ENCODE data around the gene ORC4. TPM values are rescaled to one million over a fixed set of nuclear protein-coding genes. Genes with fewer than 3 reads are reported as not detected.

ORC4 gene
- total and polyA plus RNA-seq, 3 experiments from 2014 or later: 34.8 to 39.3 (median 35.4) TPM

DNA sequence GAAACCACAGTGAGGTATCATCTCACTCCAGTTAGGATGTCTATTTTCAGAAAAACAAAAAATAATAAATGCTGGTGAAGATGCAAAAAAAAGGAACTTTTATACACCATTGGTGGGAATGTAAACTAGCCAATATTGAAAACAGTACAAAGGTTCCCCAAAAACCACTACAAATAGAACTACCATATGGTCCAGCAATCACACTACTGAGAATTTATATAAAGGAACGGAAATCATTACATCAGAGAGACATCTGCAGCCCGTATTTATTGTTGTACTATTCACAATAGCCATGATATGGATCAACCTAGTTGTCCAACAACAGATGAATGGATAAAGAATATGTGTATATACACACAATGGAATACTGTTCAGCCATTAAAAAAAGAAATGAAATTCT lies 52.0 kb downstream of the ORC4 start:
- no peak for DNase-seq
- Mint-ChIP-seq H3K9me3 (peaks cover 17 to 27% (median 26%) of the 10 kb centered on the region in 5 donors), H3K36me3 (peaks cover 54 to 72% (median 57%) of the 10 kb centered on the region in 3 donors), H3K27ac (no peak overlapping the region), H3K4me1 (peaks cover 5 to 27% (median 7%) of the 10 kb centered on the region in 3 donors), H3K4me3 (no peak overlapping the region), H3K27me3 (no peaks in the 10 kb centered on the region)
- Histone ChIP-seq H3K27me3 (ENCODE audit: insufficient read depth, low read length, poor library complexity, severe bottlenecking) (no peaks in the 10 kb centered on the region), H3K4me1 (ENCODE audit: insufficient read depth, low read length) (no peaks in the 10 kb centered on the region), H3K4me3 (ENCODE audit: low read length) (no peak overlapping the region), H3K36me3 (ENCODE audit: insufficient read depth, low read length) (peaks cover 5% of the 10 kb centered on the region), H3K9me3 (ENCODE audit: low read length) (no peaks in the 10 kb centered on the region), H3K27ac (ENCODE audit: low read depth, low read length) (no peak overlapping the region)
- POLR2A ChIA-PET: no interaction called here
- CTCF ChIA-PET: no interaction called here

GRCh38 chr2:147952118-147952517 lies 68.4 kb downstream of the ORC4 start:
- Histone ChIP-seq H3K27me3 (ENCODE audit: insufficient read depth, low read length, poor library complexity, severe bottlenecking) (no peaks in the 10 kb centered on the region), H3K27ac (ENCODE audit: low read depth, low read length) (no peak overlapping the region), H3K9me3 (ENCODE audit: low read length) (no peaks in the 10 kb centered on the region), H3K4me3 (ENCODE audit: low read length) (no peak overlapping the region), H3K4me1 (ENCODE audit: insufficient read depth, low read length) (no peaks in the 10 kb centered on the region), H3K36me3 (ENCODE audit: insufficient read depth, low read length) (no peaks in the 10 kb centered on the region)
- CTCF ChIA-PET: no interaction called here
- H3K27ac Mint-ChIP-seq: no peak overlapping the region
- H3K4me1 Mint-ChIP-seq: no peaks in the 10 kb centered on the region
- H3K27me3 Mint-ChIP-seq: no peaks in the 10 kb centered on the region
- peaks cover 9 to 48% (median 17%) of the 10 kb centered on the region in 3 donors for H3K36me3 Mint-ChIP-seq
- POLR2A ChIA-PET: no interaction called here
- DNase-seq: no peak
- no peaks in the 10 kb centered on the region for H3K9me3 Mint-ChIP-seq
- H3K4me3 Mint-ChIP-seq: no peak overlapping the region

DNA sequence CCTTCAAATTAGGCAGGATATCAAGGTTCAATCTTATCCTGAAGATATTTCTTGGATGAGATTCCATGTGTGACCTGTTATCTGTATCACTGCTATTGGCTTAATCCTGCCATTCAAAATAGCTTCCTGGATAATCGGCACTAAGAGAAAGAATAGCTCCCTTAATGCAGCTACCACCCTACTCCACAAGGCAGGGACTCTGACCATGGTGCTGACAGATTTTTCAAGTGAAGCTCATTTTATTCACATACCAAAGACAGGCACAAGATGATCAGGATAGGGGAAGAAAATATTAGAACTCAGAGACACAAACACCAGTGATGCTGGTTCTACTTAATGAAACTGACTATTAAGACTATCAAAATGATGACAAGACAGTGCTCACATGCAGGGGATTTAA lies 74.9 kb downstream of the ORC4 start:
- H3K27ac ChIP-seq (ENCODE audit: low read depth, low read length): no peak overlapping the region
- no peaks in the 10 kb centered on the region for H3K36me3 ChIP-seq (ENCODE audit: insufficient read depth, low read length)
- H3K27me3 Mint-ChIP-seq: no peaks in the 10 kb centered on the region
- H3K27ac Mint-ChIP-seq: no peak overlapping the region
- no peak overlapping the region for H3K4me3 ChIP-seq (ENCODE audit: low read length)
- POLR2A ChIA-PET: no interaction called here
- H3K27me3 ChIP-seq (ENCODE audit: insufficient read depth, low read length, poor library complexity, severe bottlenecking): no peaks in the 10 kb centered on the region
- H3K4me3 Mint-ChIP-seq: no peak overlapping the region
- H3K9me3 ChIP-seq (ENCODE audit: low read length): no peaks in the 10 kb centered on the region
- peaks cover 4 to 60% (median 26%) of the 10 kb centered on the region in 3 donors for H3K36me3 Mint-ChIP-seq
- H3K4me1 Mint-ChIP-seq: no peaks in the 10 kb centered on the region
- CTCF ChIA-PET: interaction anchor here (1.1 kb wide), 1 partner anchor 564 kb away, joined by 5 read pairs; no protein-coding TSS in a partner anchor
- DNase-seq: no peak
- no peaks in the 10 kb centered on the region for H3K4me1 ChIP-seq (ENCODE audit: insufficient read depth, low read length)
- H3K9me3 Mint-ChIP-seq: no peaks in the 10 kb centered on the region

GRCh38 chr2:147939313-147939712 lies 81.2 kb downstream of the ORC4 start:
- peak overlapping the region in 6 of 8 donors; percentile 10 to 59 (median 44) for H3K27ac Mint-ChIP-seq
- H3K27me3 Mint-ChIP-seq: no peaks in the 10 kb centered on the region
- H3K9me3 ChIP-seq (ENCODE audit: low read length): no peaks in the 10 kb centered on the region
- H3K9me3 Mint-ChIP-seq: no peaks in the 10 kb centered on the region
- H3K27ac ChIP-seq (ENCODE audit: low read depth, low read length): no peak overlapping the region
- peaks cover 4 to 74% (median 31%) of the 10 kb centered on the region in 3 donors for H3K36me3 Mint-ChIP-seq
- DNase-seq: no peak
- no peak overlapping the region for H3K4me3 ChIP-seq (ENCODE audit: low read length)
- H3K4me3 Mint-ChIP-seq: no peak overlapping the region
- ChIA-PET CTCF (interaction anchor here (0.8 kb wide), 1 partner anchor 570 kb away, joined by 3 read pairs; no protein-coding TSS in a partner anchor), POLR2A (no interaction called here)
- H3K4me1 ChIP-seq (ENCODE audit: insufficient read depth, low read length): no peaks in the 10 kb centered on the region
- H3K27me3 ChIP-seq (ENCODE audit: insufficient read depth, low read length, poor library complexity, severe bottlenecking): no peaks in the 10 kb centered on the region
- no peaks in the 10 kb centered on the region for H3K4me1 Mint-ChIP-seq
- peaks cover 19% of the 10 kb centered on the region for H3K36me3 ChIP-seq (ENCODE audit: insufficient read depth, low read length)

DNA sequence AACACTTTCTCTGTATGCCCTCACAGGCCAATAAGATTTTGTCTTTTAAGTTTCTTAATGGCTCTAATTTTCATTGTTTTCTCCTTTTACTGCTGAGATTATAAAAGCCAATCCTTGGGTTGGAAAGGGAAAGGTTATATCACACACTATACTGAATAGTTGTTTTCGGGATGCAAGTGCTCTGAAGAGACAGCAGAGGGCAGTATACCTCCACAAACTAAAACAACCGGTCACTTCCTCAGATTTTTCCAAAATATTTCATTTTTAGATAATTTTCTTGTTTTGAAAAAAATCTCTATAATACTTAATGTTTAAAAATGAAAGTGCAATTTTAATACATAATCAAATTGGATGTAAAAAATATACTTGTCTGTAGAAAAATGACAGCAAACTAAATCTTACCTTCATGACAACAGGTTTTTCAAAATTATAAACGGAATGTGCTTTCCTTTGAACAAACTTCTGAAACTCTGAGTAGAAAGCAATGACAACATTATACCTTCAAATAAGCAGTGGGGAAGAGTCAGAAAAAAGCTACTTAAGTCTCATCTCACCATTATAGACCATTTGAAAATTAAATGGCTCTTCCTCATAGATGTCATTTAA lies 82.7 kb downstream of the ORC4 start:
- ChIA-PET POLR2A (no interaction called here), CTCF (interaction anchor here (1.0 to 1.3 kb wide), 2 partner anchors 571 to 706 kb away, joined by 3 to 5 read pairs; partner anchors contain the start of gene EPC2)
- Mint-ChIP-seq H3K27ac (no peak overlapping the region), H3K27me3 (no peaks in the 10 kb centered on the region), H3K4me3 (no peak overlapping the region), H3K9me3 (no peaks in the 10 kb centered on the region), H3K4me1 (no peaks in the 10 kb centered on the region), H3K36me3 (peaks cover 4 to 72% (median 20%) of the 10 kb centered on the region in 3 donors)
- Histone ChIP-seq H3K27ac (ENCODE audit: low read depth, low read length) (no peak overlapping the region), H3K9me3 (ENCODE audit: low read length) (no peaks in the 10 kb centered on the region), H3K36me3 (ENCODE audit: insufficient read depth, low read length) (peaks cover 21% of the 10 kb centered on the region), H3K27me3 (ENCODE audit: insufficient read depth, low read length, poor library complexity, severe bottlenecking) (no peaks in the 10 kb centered on the region), H3K4me3 (ENCODE audit: low read length) (no peak overlapping the region), H3K4me1 (ENCODE audit: insufficient read depth, low read length) (no peaks in the 10 kb centered on the region)
- DNase-seq: peak in 2 of 5 donors; percentile 15 to 21

DNA sequence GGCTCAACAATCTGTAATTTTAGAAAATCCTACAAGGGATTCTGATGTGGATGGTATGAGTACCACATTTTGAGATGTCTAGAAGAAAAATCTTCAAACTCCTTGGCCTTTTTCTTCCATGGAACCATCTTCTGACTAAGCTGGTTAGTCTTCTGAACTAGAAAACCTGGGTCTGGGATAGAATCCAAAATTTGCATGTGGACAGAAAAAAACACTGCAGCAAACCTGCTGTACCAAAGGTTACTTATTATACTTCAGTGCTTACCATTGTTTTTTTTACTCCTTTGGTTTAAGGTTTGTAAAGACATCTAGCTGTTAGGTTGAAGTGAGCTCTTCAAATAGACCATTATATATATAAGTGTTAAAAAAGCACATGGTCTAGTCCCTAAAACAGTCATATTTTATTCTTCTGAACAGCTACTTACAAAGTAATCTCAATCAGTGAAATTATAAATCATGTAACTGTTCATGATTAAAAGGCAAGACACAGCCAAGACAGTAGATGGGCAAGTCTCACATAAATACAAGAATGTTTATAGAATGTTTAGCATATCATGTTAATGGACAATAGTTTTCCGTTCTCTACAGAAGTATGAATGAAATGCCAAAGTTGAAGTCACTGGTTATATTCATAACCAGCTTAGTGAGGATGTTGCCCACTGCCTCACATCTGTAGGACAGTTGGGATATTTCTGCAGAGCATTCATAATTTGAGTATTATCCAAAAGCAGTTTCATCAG lies 85.5 kb downstream of the ORC4 start:
- peaks cover 0 to 60% (median 12%) of the 10 kb centered on the region in 3 donors for H3K36me3 Mint-ChIP-seq
- H3K36me3 ChIP-seq (ENCODE audit: insufficient read depth, low read length): peaks cover 21% of the 10 kb centered on the region
- H3K4me1 Mint-ChIP-seq: no peaks in the 10 kb centered on the region
- H3K4me3 Mint-ChIP-seq: no peak overlapping the region
- H3K27me3 Mint-ChIP-seq: no peaks in the 10 kb centered on the region
- ChIA-PET CTCF (interaction anchor here (2.7 kb wide), 1 partner anchor 574 kb away, joined by 13 read pairs; no protein-coding TSS in a partner anchor), POLR2A (no interaction called here)
- H3K27me3 ChIP-seq (ENCODE audit: insufficient read depth, low read length, poor library complexity, severe bottlenecking): no peaks in the 10 kb centered on the region
- DNase-seq: no peak
- no peaks in the 10 kb centered on the region for H3K4me1 ChIP-seq (ENCODE audit: insufficient read depth, low read length)
- H3K9me3 Mint-ChIP-seq: no peaks in the 10 kb centered on the region
- H3K27ac ChIP-seq (ENCODE audit: low read depth, low read length): no peak overlapping the region
- no peak overlapping the region for H3K27ac Mint-ChIP-seq
- no peak overlapping the region for H3K4me3 ChIP-seq (ENCODE audit: low read length)
- no peaks in the 10 kb centered on the region for H3K9me3 ChIP-seq (ENCODE audit: low read length)

DNA sequence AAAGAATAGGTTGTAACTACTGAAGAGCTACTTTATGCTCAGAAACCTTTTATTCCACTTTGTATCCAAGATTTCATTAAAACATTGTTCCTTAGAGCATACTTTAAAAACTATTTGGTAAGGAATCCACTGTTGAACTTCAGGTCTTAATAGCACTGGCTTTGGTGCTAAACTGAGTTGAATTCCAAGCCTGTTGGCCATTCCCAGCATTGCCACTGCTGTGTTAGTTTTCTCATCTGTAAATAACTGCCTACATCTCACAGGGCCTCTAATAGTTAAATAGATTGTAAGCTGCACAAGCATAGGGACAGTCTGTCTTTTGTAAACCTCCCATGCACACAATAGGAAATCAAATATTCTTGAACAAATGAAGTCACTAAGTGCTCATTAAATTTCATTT lies 86.6 kb downstream of the ORC4 start:
- H3K4me3 Mint-ChIP-seq: no peak overlapping the region
- H3K27ac Mint-ChIP-seq: no peak overlapping the region
- H3K36me3 Mint-ChIP-seq: peaks cover 0 to 59% (median 12%) of the 10 kb centered on the region in 3 donors
- Histone ChIP-seq H3K27ac (ENCODE audit: low read depth, low read length) (no peak overlapping the region), H3K27me3 (ENCODE audit: insufficient read depth, low read length, poor library complexity, severe bottlenecking) (no peaks in the 10 kb centered on the region), H3K36me3 (ENCODE audit: insufficient read depth, low read length) (peaks cover 21% of the 10 kb centered on the region), H3K4me1 (ENCODE audit: insufficient read depth, low read length) (no peaks in the 10 kb centered on the region), H3K4me3 (ENCODE audit: low read length) (no peak overlapping the region), H3K9me3 (ENCODE audit: low read length) (no peaks in the 10 kb centered on the region)
- DNase-seq: no peak
- no peaks in the 10 kb centered on the region for H3K27me3 Mint-ChIP-seq
- ChIA-PET CTCF (no interaction called here), POLR2A (no interaction called here)
- H3K4me1 Mint-ChIP-seq: no peaks in the 10 kb centered on the region
- H3K9me3 Mint-ChIP-seq: no peaks in the 10 kb centered on the region

- POLR2A ChIA-PET: no interaction called here
- Mint-ChIP-seq H3K4me1 (peaks cover 0 to 14% (median 8%) of the 10 kb centered on the region in 3 donors), H3K36me3 (peaks cover 0 to 10% (median 2%) of the 10 kb centered on the region in 3 donors), H3K9me3 (no peaks in the 10 kb centered on the region), H3K27ac (peak overlapping the region in 2 of 8 donors; percentile 49 to 52), H3K27me3 (no peaks in the 10 kb centered on the region), H3K4me3 (no peak overlapping the region)
- CTCF ChIA-PET: interaction anchor here (1.5 kb wide), 1 partner anchor 582 kb away, joined by 4 read pairs; no protein-coding TSS in a partner anchor
- no peaks in the 10 kb centered on the region for H3K4me1 ChIP-seq (ENCODE audit: insufficient read depth, low read length)
- H3K27me3 ChIP-seq (ENCODE audit: insufficient read depth, low read length, poor library complexity, severe bottlenecking): no peaks in the 10 kb centered on the region
- H3K36me3 ChIP-seq (ENCODE audit: insufficient read depth, low read length): no peaks in the 10 kb centered on the region
- no peak overlapping the region for H3K4me3 ChIP-seq (ENCODE audit: low read length)
- no peak for DNase-seq
- H3K27ac ChIP-seq (ENCODE audit: low read depth, low read length): no peak overlapping the region
- H3K9me3 ChIP-seq (ENCODE audit: low read length): no peaks in the 10 kb centered on the region
These were observed 93.4 kb downstream of the ORC4 start for GRCh38 chr2:147927053-147927588.

Data from CD8-positive, alpha-beta memory T cell (primary cell).